GM19025 (cell line): Measurements from ENCODE around the gene DTNBP1.

ENCODE experiments used
- ATAC-seq: cut with Tn5 transposase; IDR thresholded peaks from one replicate; pipeline ENCODE4 v1.9.1; 2021; ENCODE audit warnings: mild to moderate bottlenecking, low read depth, moderate library complexity; ENCODE audit not compliant: unreplicated experiment

DTNBP1 gene

GRCh38 chr6:15505463-15505918 lies 157.3 kb downstream of the DTNBP1 start:
- no peak for ATAC-seq

DNA sequence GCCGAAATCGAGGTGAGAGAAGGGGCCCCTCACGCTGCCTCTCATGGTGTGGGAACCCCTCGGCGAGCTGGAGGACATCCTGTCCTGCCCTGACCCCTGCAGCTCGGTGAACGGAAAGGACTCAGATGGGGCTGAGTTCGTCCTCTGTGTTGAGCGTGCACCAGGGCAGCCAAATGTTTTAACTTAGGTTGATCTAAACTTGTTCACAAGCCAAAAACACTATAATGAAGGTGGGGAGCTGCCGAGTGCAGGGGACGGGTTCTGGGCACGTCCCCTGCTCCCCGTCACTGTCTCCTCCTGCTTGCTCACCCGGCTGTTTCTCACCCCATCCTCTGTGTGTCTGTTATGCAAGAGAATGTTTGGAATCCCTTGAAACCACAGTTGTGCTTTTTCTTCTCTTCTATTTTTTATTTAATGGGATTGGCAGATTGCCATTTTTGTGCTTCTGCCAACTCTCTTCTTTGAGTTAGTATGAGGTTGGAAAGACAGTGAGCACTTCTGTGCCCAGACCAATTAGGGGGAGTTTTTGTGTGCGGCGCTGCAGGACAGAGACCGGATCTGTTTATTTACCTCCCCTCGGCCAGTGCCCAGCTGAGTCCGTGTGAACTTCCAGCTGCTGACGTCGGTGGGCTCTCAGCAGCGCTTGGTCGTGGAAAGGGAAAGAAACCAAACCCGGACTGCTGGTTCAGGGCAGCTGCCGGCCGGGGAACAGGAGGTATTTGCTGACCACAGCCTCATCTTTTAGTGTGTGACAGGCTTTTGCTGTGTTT lies 158.1 kb downstream of the DTNBP1 start:
- ATAC-seq, result no peak

GRCh38 chr6:15504040-15504495 lies 158.8 kb downstream of the DTNBP1 start:
- ATAC-seq, result no peak

DNA sequence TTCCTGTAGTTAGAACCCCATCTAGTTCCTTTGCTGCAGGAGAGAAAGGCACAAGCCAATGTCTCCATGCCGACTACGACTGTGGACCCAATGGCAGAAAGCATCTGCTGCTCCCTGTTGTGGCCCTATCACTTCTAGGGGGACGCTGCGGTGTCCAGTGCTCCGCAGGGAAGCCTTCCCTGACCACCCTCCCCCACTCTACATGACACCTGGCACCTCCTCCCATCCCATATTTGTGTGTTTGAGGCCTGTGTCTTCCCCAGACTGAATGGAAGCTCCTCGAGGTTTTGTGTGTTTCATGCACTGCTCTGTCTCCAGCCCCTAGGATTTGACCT lies 159.5 kb downstream of the DTNBP1 start:
- no peak for ATAC-seq

DNA sequence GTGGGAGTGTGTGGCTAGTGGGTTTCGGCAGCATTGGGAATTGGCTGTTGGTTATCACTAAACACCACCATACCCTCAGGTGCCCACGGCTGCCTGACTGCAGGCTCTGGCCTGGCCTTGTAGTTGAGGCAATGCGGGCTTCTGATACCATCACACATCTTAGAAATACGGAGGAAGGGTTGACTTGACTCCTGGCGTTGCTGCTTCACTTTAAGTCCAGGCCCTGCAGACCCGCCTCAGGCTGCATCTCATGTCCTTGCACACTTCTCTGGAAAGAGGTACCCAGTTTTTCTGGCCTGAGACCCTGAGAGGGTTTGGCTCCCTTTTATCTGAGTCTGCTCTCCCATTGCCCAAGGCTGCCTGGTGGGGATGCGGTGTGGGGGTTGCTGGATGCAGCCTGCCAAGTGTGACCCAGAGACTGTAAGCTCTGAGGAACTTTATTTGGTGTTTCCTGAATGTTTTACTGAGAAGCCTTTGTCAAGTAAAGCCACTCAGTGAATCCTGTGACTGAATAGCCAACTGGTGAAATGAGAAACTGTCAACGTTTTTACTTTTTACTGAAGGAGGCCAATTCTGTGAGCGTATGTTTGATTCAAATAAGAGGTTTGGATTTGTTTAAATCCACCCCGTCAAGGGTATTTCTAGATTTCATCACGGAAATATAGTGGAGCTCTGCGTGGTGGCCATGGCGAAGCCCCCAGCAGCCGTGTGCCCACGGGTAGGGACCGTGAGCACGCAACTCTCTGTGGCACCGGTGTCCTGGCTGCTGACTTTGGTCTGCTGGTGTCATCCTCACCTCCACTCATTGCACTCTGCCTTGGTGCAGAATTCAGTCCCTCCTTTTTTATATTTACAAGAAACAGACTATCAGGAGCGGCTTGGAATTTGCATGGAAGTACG lies 160.1 kb downstream of the DTNBP1 start:
- no peak for ATAC-seq

DNA sequence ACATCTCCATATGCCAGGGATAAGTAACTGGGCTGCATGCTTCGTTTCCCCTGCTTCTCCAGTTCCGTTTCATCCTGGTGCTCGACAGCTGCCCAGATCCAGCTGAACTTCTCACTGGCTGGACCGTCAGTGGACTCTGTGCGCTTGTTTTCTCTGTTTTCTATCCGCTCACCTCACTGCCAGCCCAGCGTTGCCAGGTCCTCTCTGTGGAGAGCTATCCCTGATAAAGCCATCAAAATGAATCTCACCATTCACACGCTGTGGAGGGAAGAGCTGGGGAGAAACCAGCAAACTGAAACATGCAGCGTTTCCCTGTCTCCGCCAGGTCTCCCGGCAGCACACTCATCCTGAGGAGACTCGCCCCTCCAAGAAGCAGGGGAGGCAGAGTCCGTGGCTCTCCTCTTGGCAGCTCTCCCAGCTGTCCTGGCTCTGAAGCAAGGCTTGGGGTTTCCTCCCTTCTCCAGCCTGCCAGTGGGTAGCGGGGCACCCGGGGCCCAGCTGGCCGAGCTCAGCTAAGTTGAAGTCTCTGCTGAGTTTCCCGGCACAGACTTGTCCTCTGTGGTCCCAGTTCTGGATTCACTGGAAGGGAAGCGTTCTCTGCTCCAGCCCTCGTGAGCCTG lies 160.9 kb downstream of the DTNBP1 start:
- ATAC-seq, result no peak

DNA sequence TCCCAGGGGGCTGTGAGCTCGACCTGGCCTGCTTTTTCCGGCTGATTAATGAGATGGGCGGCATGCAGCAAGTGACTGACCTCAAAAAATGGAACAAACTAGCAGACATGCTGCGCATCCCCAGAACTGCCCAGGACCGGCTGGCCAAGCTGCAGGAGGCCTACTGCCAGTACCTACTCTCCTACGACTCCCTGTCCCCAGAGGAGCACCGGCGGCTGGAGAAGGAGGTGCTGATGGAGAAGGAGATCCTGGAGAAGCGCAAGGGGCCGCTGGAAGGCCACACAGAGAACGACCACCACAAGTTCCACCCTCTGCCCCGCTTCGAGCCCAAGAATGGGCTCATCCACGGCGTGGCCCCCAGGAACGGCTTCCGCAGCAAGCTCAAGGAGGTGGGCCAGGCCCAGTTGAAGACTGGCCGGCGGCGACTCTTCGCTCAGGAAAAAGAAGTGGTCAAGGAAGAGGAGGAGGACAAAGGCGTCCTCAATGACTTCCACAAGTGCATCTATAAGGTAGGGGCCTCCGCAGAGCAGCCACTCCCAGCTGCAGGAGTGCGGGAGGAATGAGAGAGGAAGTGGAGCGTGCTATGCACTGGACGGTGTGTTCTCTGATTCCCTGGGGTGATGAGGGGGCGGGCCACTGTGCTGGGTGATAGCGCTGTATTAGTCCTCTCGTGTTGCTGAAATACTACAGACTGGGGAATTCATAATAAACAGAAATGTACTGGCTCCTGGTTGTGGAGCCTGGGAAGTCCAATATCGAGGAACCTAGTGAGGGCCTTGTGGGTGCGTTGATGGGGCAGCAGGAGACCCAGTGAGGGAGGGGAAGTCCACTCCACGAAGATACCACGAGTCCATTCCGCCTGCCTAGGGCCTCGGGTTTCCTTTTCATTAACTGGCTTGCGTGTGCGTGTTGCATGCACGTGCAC lies 161.7 kb downstream of the DTNBP1 start:
- ATAC-seq, result no peak

- no peak for ATAC-seq
Observed at GRCh38 chr6:15500078-15500740, 162.6 kb downstream of the DTNBP1 start.

DNA sequence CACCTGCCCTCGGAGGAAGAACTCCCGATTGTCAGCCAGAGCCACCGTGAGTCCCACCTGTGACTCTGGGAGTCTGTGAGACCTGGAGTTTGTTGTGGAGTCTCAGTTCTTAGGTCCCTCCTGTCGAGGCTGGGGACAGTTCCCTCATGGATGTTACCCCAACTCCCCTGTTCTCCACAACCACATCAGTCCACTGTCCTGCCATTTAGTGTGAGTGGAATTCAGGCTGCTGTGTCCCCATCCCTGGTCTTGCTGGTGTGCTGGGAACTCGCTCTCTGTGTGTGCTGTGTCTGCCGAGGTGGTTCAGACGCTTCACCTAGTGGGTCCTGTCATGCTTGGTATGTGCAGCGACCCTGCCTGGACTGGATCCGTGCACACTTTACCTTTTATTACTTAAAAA lies 163.2 kb downstream of the DTNBP1 start:
- no peak for ATAC-seq

DNA sequence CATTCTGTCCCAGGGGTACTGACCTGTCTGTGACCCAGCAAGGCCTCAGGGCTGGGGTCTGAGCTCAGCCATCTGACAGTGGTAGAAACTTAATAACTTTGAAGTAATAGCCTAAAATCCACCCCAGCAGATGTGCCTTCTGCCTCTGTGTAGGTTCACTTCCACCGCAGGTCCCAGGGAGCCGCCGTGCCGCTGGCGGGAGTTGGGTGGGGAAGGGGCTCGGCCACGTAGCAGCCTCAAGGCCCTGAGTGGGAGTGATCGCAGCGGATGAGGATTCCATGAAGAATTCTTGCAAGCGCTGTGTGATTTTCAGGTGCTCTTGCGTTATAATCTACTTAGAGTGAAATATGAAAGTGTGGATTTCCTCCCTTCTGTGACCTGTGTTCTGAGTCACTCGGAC lies 163.7 kb downstream of the DTNBP1 start:
- ATAC-seq, result no peak

- ATAC-seq, result no peak
Observed at GRCh38 chr6:15498640-15499039, 164.2 kb downstream of the DTNBP1 start.

GRCh38 chr6:15496345-15497131 lies 166.3 kb downstream of the DTNBP1 start:
- ATAC-seq, result no peak

DNA sequence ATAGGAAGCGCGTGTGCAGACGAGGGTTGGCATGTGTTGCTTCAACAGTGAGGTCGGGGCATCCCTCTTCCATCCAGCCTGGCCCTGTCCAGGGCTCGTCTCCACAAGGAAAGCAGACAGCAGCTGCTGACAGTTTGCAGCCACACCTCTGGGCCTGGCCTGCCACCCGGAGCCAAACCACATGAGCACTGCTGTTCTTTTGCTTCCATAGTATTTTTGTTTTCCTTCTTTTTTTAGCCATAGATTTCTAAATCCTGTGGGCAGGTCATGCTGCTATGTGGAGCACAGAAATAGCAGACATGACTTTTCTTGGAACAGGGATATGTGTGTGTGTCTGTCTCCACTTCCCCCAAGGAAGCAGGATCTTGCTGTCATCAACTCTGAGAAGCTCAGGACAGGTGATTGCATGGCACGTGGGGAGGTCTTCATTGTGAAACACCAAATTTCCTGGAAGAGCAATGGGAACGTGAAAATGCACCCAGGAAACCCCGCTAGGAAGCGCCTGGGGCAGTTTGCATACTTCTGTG lies 167.4 kb downstream of the DTNBP1 start:
- no peak for ATAC-seq

DNA sequence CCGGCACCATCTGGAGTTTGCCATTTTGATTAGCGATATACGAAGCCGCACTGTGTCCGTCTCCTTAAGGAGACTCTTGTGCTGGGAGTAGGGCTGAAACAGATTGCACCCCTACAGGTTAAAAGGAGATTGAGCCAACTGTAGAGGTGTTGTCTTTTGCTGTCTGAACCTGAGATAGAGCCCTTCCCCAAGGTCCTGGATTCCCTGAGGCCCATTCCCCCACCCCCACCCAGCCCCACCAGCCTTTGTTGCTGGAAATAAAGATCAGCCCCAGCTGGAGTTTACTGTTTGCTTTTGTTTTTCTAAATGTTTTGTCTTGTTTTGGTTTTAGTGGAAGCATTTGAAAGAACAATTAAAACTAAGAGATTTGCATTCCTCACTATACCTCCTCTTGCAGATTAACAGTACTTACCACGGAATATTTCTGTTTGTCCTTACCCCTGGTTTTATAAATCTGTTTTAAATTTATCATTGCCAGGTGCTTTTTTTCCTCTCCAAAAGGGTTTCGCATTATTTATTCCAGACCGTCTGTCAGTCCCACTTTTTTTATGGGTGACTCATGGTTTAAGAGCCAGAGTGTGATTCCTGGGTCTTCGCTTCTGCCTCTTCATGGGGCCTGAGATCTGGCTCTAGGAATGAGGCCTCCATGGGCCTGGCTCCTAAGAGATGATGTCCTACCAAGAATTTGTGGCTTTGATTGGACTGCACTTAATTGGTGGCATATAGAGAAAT lies 169.2 kb downstream of the DTNBP1 start:
- ATAC-seq, result no peak

GRCh38 chr6:15491986-15492269 lies 170.9 kb downstream of the DTNBP1 start:
- no peak for ATAC-seq

DNA sequence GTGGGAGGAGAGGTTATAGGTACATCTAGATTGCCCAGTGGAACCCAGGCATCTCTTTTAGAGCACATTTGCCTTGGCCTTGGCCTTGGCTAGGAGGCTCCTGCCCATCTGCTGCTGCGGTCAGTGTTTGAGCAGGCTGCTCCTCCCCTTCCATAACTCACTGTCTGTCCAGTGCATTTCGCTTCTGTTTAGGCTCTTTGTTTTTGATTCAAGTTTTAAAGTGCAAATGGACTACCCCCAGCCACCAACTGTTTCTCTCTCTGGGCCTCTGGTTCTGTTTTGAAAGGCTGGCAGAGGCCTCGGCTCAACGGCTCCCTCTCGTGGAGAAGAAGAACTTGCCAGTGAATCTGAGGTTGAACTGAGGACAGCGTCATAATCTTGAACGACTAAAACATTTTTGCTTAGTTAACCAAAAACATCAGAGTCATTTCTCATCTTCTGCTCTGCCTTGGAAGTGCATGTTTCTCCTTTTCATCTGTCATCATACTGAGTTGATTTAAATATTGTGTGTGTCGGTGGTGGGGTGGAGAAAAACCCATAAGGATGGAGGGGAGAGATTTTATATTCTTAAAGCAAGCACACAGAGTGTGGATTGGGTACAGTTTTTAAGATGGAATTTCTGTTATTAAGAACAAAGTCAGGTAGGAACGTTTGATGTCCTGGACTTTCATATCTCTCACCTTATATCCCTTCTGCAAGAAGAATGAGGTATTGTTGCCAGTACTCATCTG lies 171.4 kb downstream of the DTNBP1 start:
- no peak for ATAC-seq

DNA sequence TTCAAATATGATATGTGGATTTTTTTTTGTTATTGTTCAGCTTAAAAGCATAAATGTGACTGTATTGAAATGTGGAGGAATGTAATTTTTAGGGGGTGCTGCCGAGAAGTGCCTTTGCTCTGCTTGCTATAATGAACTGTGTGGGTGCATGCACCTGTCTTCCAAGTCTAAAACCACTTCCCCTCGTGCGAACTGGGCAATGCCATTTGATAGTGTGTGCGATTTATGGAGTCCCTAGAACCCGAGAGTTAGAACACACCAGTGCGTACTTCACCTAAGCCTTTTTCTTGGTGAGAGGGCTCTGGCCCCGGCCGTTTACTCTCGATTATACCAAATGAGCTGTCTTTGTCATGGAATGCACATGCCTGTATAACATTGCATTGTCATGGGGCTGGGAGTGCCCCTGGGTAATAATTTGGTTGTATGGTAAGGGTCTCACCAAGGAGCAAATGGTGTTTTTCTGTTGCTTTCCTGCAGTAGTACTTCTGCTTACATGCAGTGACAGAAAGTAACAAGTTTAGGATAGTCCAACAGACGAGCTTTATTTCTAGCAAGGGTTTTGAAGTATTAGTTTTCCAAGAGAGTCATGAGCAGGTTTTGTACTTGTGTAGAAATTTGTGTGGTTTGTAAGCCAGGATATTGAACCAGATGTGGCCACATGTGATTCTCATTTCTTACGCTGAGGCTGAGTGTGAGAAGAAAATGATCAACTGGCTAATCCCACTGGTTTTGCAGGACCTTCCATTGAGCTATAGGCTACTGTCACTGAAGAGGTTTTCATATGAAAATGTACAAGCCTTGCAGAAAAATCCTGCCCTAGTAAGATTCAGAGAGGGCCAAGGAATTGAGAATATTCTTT lies 172.4 kb downstream of the DTNBP1 start:
- no peak for ATAC-seq
